HEK293 (cell line): ENCODE data around the gene SLC39A5.

Experiments used
- KLF16 ChIP-seq: fragments of 450-650 bp; formaldehyde crosslinking; IDR thresholded peaks from 2 replicates; pipeline ENCODE4 v1.5.1; 2017; ENCODE audit warnings: missing biosample characterization, missing genetic modification characterization
- SP2 ChIP-seq: fragments of 450-650 bp; formaldehyde crosslinking; IDR thresholded peaks from 2 replicates; pipeline ENCODE4 v1.5.1; 2016; ENCODE audit warnings: missing biosample characterization, missing genetic modification characterization
- ZEB2 ChIP-seq: fragments of 450-650 bp; formaldehyde crosslinking; IDR thresholded peaks from 2 replicates; pipeline ENCODE4 v1.5.1; 2016; ENCODE audit warnings: missing biosample characterization, missing genetic modification characterization
- ZNF138 ChIP-seq: fragments of 450-650 bp; formaldehyde crosslinking; IDR thresholded peaks from 2 replicates; pipeline ENCODE4 v1.5.1; 2016; ENCODE audit warnings: missing biosample characterization, missing genetic modification characterization, borderline replicate concordance
- ZNF302 ChIP-seq: fragments of 450-650 bp; formaldehyde crosslinking; IDR thresholded peaks from 2 replicates; pipeline ENCODE4 v1.5.1; 2016; ENCODE audit warnings: missing biosample characterization, missing genetic modification characterization, low read depth
- TF ChIP-seq, protein P1 (sequence below): fragments of 450-650 bp; formaldehyde crosslinking; IDR thresholded peaks from 2 replicates; pipeline ENCODE4 v1.5.1; 2016; ENCODE audit warnings: missing biosample characterization, missing genetic modification characterization

DNA sequence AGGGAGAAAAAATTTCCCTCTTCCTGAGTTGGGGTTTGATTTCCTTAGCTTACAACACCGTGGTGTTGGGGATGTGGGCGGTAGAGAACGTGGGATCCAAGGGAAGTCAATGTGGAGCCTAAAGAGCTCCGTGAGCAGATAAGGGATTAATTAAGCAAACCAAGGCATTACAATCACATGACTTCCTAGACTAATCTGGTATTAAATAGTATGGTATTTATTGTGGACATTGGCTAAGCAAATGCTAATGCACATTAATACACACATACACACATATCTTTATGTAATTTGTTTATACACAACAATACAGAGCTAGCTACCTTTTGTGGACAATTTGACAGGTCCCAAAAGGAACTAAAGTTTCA lies 7.3 kb upstream of the SLC39A5 start:
- TF ChIP-seq, protein P1, sequence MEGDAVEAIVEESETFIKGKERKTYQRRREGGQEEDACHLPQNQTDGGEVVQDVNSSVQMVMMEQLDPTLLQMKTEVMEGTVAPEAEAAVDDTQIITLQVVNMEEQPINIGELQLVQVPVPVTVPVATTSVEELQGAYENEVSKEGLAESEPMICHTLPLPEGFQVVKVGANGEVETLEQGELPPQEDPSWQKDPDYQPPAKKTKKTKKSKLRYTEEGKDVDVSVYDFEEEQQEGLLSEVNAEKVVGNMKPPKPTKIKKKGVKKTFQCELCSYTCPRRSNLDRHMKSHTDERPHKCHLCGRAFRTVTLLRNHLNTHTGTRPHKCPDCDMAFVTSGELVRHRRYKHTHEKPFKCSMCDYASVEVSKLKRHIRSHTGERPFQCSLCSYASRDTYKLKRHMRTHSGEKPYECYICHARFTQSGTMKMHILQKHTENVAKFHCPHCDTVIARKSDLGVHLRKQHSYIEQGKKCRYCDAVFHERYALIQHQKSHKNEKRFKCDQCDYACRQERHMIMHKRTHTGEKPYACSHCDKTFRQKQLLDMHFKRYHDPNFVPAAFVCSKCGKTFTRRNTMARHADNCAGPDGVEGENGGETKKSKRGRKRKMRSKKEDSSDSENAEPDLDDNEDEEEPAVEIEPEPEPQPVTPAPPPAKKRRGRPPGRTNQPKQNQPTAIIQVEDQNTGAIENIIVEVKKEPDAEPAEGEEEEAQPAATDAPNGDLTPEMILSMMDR (tag by site-specific recombination): no peak
- TF ChIP-seq SP2 (tag by site-specific recombination): no peak
- no peak for TF ChIP-seq ZEB2 (tag by site-specific recombination)
- no peak for TF ChIP-seq ZNF302 (tag by site-specific recombination)
- no peak for TF ChIP-seq KLF16
- no peak for TF ChIP-seq ZNF138
